Suprapubic skin (tissue), 4 donors: ENCODE results near the gene USP34. TPM values are rescaled to one million over a fixed set of nuclear protein-coding genes. Genes with fewer than 3 reads are reported as not detected.
"Not testable (repeated sequence)": the region's sequence is repeated elsewhere in the genome, so short reads cannot be mapped to it uniquely, and the experiment has no call there.

ENCODE experiments used
- DNase-seq, 2 donors: peaks; one replicate each; pipeline ENCODE4 v3.0.0-alpha.2; 2019; ENCODE audit warnings: low spot score in 2 of 2
- H3K27ac ChIP-seq: fragments of 200-600 bp; sonication (generic); one replicate; pipeline ENCODE4 v1.5.1; 2019
- H3K27me3 ChIP-seq: fragments of 200-600 bp; sonication (generic); one replicate; pipeline ENCODE4 v1.5.1; 2019
- H3K36me3 ChIP-seq: fragments of 200-600 bp; sonication (generic); one replicate; pipeline ENCODE4 v1.5.1; 2019
- H3K4me1 ChIP-seq: fragments of 200-600 bp; sonication (generic); one replicate; pipeline ENCODE4 v1.5.1; 2019
- H3K4me3 ChIP-seq: fragments of 200-600 bp; sonication (generic); one replicate; pipeline ENCODE4 v1.5.1; 2019; ENCODE audit warnings: mild to moderate bottlenecking
- H3K9me3 ChIP-seq: fragments of 200-600 bp; sonication (generic); one replicate; pipeline ENCODE4 v1.5.1; 2019
- CTCF ChIP-seq, 2 donors: fragments of 200-600 bp in 1 of 2; fragments of 450-650 bp in 1 of 2; sonication (generic) in 1 of 2; IDR thresholded peaks; one replicate each; pipeline ENCODE4 v1.5.1; 2016 to 2019; ENCODE audit warnings: antibody characterized with exemption in 2 of 2, mild to moderate bottlenecking in 1 of 2, moderate library complexity in 1 of 2
- EP300 ChIP-seq: sonication (generic); formaldehyde crosslinking; IDR thresholded peaks from one replicate; pipeline ENCODE4 v1.6.1; 2017; ENCODE audit warnings: antibody characterized with exemption
- POLR2A ChIP-seq, 2 donors: fragments of 450-650 bp; IDR thresholded peaks; one replicate each; pipeline ENCODE4 v1.6.1; 2017; ENCODE audit warnings: antibody characterized with exemption in 2 of 2, mild to moderate bottlenecking in 2 of 2, moderate library complexity in 2 of 2
- POLR2AphosphoS5 ChIP-seq, 3 donors: sonication (generic); formaldehyde crosslinking; IDR thresholded peaks; one replicate each; pipeline ENCODE4 v1.6.1; 2017; ENCODE audit warnings: antibody characterized with exemption in 3 of 3
- WGBS: methylation state at CpG from one replicate; pipeline ENCODE4 v1.1.5; 2018; 5-methylcytosine and 5-hydroxymethylcytosine counted together
- total RNA-seq, 4 donors: library from RNA; depleted of rRNA; stranded (reverse); fragments of >200 nt; gene quantifications; one replicate each; pipeline ENCODE4 v1.1.0, GENCODE V29; 2016

The USP34 gene
- total RNA-seq, 4 donors from 2014 or later: 94.5 to 242 (median 111) TPM

DNA sequence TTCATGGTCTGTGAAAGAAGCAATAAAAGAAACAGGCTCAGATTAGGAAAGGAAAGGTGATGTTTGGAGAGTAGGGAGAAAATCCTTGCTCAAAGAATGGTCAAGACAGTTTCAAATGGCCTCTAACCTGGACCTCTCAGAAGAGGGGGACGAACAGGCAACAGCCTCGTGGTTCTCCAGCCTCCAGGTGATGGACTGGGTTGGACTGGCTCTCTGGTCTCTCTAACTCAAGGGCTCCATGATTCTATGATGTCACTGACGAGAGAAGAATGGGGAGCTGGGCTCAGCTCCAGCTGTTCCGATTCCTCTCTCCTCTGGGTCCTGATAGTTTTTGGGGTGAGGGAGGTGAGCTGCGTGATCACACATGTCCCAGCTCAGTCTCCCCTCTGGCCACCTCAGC lies 309.0 kb downstream of the USP34 start, which contains the start of gene C2orf74:
Gene C2orf74 (plus strand): TSS at position 301 of the 400 bp plus-strand sequence. CDS start 327 bp downstream, outside the sequence.
- WGBS: 90% methylated on average over 5 of the region's 5 CpGs
- no peak for DNase-seq
- H3K36me3 ChIP-seq: peaks cover 50% of the 10 kb centered on the region
- H3K27ac ChIP-seq: no peak within 1 kb of the TSS
- no peak within 1 kb of the TSS for H3K4me3 ChIP-seq
- no peak for TF ChIP-seq POLR2AphosphoS5 (IDR thresholded peaks at IDR 0.05)
- no peak for TF ChIP-seq CTCF (IDR thresholded peaks at IDR 0.05)
- TF ChIP-seq POLR2A (IDR thresholded peaks at IDR 0.05): no peak
- TF ChIP-seq EP300: no peak
- H3K27me3 ChIP-seq: no peaks in the 10 kb centered on the region
- H3K4me1 ChIP-seq: no peaks in the 10 kb centered on the region
- no peaks in the 10 kb centered on the region for H3K9me3 ChIP-seq

- no peaks in the 10 kb centered on the region for H3K27me3 ChIP-seq
- no peak overlapping the region for H3K27ac ChIP-seq
- H3K9me3 ChIP-seq: no peaks in the 10 kb centered on the region
- DNase-seq: no peak
- no peaks in the 10 kb centered on the region for H3K4me1 ChIP-seq
- TF ChIP-seq EP300: no peak
- no peak for TF ChIP-seq POLR2A (IDR thresholded peaks at IDR 0.05)
- TF ChIP-seq POLR2AphosphoS5 (IDR thresholded peaks at IDR 0.05): no peak
- TF ChIP-seq CTCF (IDR thresholded peaks at IDR 0.05): no peak
- peaks cover 29% of the 10 kb centered on the region for H3K36me3 ChIP-seq
- 86% methylated on average over 3 of the region's 3 CpGs for WGBS
- no peak overlapping the region for H3K4me3 ChIP-seq
Measured at GRCh38 chr2:61158356-61158955, 312.4 kb downstream of the USP34 start.

DNA sequence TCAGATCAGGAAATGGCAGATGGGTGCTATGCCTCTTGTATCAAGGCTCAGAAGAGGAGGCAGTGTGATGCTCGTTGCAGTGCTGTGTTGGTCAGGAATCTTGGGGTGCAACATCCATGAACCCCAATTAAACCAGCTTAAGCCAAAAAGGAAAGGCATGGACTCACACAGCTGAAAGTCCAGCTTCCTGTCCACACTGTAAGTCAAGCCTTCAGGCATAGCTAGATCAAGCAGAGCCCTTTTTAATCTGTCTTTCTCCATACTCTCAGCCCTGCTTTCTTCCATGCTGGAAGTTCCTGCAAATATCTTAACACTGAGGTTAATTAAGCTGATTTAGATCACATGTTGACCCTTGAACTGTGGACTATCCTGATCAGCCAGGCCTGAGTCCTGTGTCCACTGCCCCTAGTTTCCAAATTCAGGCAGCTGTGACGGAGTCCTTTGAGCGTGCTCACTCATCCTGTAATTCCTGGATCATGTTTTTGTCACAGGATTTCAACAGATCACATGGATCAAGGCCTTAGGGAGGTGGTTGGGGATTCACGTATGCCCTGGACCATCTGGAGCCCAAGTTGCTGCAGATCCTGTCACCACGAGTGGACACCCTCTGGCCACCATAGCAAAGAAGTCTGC lies 313.4 kb downstream of the USP34 start:
- no peak for DNase-seq
- H3K27ac ChIP-seq: no peak overlapping the region
- WGBS: 86% methylated on average over 5 of the region's 5 CpGs
- no peak for TF ChIP-seq POLR2AphosphoS5 (IDR thresholded peaks at IDR 0.05)
- TF ChIP-seq POLR2A (IDR thresholded peaks at IDR 0.05): no peak
- TF ChIP-seq EP300: no peak
- no peak for TF ChIP-seq CTCF (IDR thresholded peaks at IDR 0.05)
- H3K27me3 ChIP-seq: no peaks in the 10 kb centered on the region
- peaks cover 22% of the 10 kb centered on the region for H3K36me3 ChIP-seq
- no peak overlapping the region for H3K4me3 ChIP-seq
- H3K9me3 ChIP-seq: no peaks in the 10 kb centered on the region
- H3K4me1 ChIP-seq: no peaks in the 10 kb centered on the region

DNA sequence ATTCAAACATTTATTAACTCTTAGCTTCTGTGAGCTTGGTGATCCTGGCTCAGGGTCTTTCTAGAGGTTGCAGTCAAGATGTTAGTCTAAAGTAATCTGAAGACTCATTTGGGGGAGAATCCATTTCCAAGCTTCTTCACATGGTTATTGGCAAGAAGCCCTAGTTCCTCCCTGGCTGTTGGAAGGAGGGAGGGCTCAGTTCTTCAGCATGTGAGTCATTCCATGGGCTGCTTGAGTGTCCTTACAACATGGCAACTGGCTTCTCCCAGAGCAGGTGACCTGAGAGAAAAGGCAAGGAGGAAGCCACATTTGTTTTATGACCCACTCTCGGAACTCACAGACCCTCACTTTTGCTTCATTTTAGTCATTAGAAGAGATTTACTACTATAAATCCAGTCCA lies 319.5 kb downstream of the USP34 start:
- H3K27me3 ChIP-seq: no peaks in the 10 kb centered on the region
- H3K4me1 ChIP-seq: no peaks in the 10 kb centered on the region
- peaks cover 28% of the 10 kb centered on the region for H3K36me3 ChIP-seq
- H3K4me3 ChIP-seq: no peak overlapping the region
- H3K9me3 ChIP-seq: no peaks in the 10 kb centered on the region
- H3K27ac ChIP-seq: no peak overlapping the region
- DNase-seq: no peak
- 88% methylated on average over 1 of the region's 1 CpG for WGBS
- no peak for TF ChIP-seq POLR2AphosphoS5 (IDR thresholded peaks at IDR 0.05)

DNA sequence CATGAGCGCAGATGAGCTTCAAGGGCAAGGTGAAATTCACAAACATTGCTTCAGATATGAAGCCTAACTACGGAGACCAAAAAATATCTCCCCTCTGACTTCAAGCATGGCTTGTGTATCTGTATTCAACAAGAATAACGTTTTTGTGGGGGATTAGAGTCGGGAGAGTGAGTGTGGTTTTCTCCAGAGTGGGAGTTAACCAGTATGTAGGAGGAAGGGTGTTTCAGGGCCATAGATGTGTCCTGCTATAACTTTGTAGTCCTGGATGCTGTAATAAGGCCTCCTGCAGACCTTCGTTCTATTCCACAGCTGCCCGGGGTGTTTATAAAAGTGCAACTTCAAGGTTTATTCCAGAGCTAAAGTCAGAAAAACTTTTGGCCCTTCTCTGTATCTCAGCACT lies 321.8 kb downstream of the USP34 start:
- Histone ChIP-seq H3K9me3 (no peaks in the 10 kb centered on the region), H3K36me3 (peaks cover 28% of the 10 kb centered on the region), H3K27me3 (no peaks in the 10 kb centered on the region), H3K27ac (no peak overlapping the region), H3K4me3 (no peak overlapping the region), H3K4me1 (peaks cover 16% of the 10 kb centered on the region)
- WGBS: 93% methylated on average over 6 of the region's 6 CpGs
- no peak for TF ChIP-seq POLR2A (IDR thresholded peaks at IDR 0.05)
- TF ChIP-seq EP300: no peak
- no peak for TF ChIP-seq CTCF (IDR thresholded peaks at IDR 0.05)
- no peak for TF ChIP-seq POLR2AphosphoS5 (IDR thresholded peaks at IDR 0.05)
- DNase-seq: no peak

- 93% methylated on average over 5 of the region's 5 CpGs for WGBS
- H3K9me3 ChIP-seq, H3K4me3 ChIP-seq, H3K27me3 ChIP-seq, DNase-seq, H3K27ac ChIP-seq: not testable (repeated sequence)
- peaks cover 16% of the 10 kb centered on the region for H3K4me1 ChIP-seq
- peaks cover 28% of the 10 kb centered on the region for H3K36me3 ChIP-seq
Measured at GRCh38 chr2:61148091-61148490, 322.8 kb downstream of the USP34 start.
